ENCODE results near the gene PNRC1.

GRCh38 chr6:89042664-89043063, 37.9 kb upstream of the PNRC1 start:
- no peak for TF ChIP-seq CTCF (conservative IDR thresholded peaks at IDR 0.05; ENCODE audit: low read length)
- TF ChIP-seq EZH2phosphoT487 (IDR thresholded peaks at IDR 0.05; ENCODE audit: borderline replicate concordance): no peak
